ENCODE measurements around the gene BUD13.

- no peak for TF ChIP-seq SMAD1 (CRISPR knock-in tag; IDR thresholded peaks at IDR 0.05; ENCODE audit: borderline replicate concordance, low read depth)
- no peak for TF ChIP-seq PHF21A (CRISPR knock-in tag; IDR thresholded peaks at IDR 0.05)
- TF ChIP-seq FOXA3 (CRISPR knock-in tag; IDR thresholded peaks at IDR 0.05), result no peak
- TF ChIP-seq SRSF1 (optimal IDR thresholded peaks at IDR 0.05; ENCODE audit: low read depth, low read length), result no peak
- TF ChIP-seq FOXK2 (IDR thresholded peaks at IDR 0.05), result no peak
Observed at GRCh38 chr11:116774661-116775060, 1.9 kb upstream of the BUD13 start.

All from HepG2 (cell line).